ENCODE measurements around the gene TMC1. TPM values are rescaled to one million over a fixed set of nuclear protein-coding genes. Genes with fewer than 3 reads are reported as not detected.

The TMC1 gene
- total and polyA plus RNA-seq, 2 donors from 2014 or later: 0.25 to 1.2 TPM

- Histone ChIP-seq H3K27ac (ENCODE audit: low read depth in 2 of 2, low read length in 2 of 2) (no peak overlapping the region), H3K9me3 (ENCODE audit: control insufficient read depth in 2 of 3, insufficient read depth in 1 of 3, low read length in 3 of 3) (no peaks in the 10 kb centered on the region), H3K4me3 (ENCODE audit: low read length in 3 of 3) (no peak overlapping the region), H3K4me1 (ENCODE audit: control insufficient read depth in 2 of 3, insufficient read depth in 2 of 3, low read depth in 1 of 3, low read length in 3 of 3) (peaks cover 0 to 9% (median 5%) of the 10 kb centered on the region in 3 donors), H3K36me3 (ENCODE audit: control insufficient read depth in 2 of 3, insufficient read depth in 3 of 3, low read length in 3 of 3) (no peaks in the 10 kb centered on the region), H3K9ac (ENCODE audit: low read length in 3 of 3) (no peak overlapping the region), H3K27me3 (ENCODE audit: control insufficient read depth, insufficient read depth, low read length) (no peaks in the 10 kb centered on the region)
- FAIRE-seq (no peak), DNase-seq (no peak)
- TF ChIP-seq, protein P1, sequence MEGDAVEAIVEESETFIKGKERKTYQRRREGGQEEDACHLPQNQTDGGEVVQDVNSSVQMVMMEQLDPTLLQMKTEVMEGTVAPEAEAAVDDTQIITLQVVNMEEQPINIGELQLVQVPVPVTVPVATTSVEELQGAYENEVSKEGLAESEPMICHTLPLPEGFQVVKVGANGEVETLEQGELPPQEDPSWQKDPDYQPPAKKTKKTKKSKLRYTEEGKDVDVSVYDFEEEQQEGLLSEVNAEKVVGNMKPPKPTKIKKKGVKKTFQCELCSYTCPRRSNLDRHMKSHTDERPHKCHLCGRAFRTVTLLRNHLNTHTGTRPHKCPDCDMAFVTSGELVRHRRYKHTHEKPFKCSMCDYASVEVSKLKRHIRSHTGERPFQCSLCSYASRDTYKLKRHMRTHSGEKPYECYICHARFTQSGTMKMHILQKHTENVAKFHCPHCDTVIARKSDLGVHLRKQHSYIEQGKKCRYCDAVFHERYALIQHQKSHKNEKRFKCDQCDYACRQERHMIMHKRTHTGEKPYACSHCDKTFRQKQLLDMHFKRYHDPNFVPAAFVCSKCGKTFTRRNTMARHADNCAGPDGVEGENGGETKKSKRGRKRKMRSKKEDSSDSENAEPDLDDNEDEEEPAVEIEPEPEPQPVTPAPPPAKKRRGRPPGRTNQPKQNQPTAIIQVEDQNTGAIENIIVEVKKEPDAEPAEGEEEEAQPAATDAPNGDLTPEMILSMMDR (IDR thresholded peaks at IDR 0.05; ENCODE audit: borderline replicate concordance, extremely low read depth, insufficient read depth): no peak
- intact Hi-C loops (cut with DNase I): no loop called here
Observed at GRCh38 chr9:72489986-72490385, 31.4 kb upstream of the TMC1 start.

DNA sequence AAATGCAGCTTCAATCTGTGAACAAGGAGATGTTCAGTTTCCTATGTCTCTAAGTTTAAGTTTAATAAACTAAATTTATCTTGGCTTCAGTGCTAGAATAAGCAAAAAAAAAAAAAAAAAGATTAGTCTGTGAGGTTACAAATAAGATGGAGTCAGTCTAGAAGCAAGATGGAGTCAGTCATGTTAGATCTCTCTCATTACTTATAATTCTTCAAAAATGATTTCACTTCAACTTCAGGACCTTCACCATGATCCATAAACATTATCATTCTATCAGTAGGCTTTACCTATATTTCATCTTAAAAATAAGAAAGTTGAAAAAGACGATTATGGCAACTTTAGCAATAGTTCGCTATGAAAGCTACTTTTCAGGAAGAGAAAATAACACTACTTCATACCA lies 30.2 kb upstream of the TMC1 start:
- DNase-seq: no peak
- Histone ChIP-seq H3K27me3 (ENCODE audit: control insufficient read depth, insufficient read depth, low read length) (no peaks in the 10 kb centered on the region), H3K4me3 (ENCODE audit: low read length in 3 of 3) (no peak overlapping the region), H3K4me1 (ENCODE audit: control insufficient read depth in 2 of 3, insufficient read depth in 2 of 3, low read depth in 1 of 3, low read length in 3 of 3) (peaks cover 0 to 3% (median 0%) of the 10 kb centered on the region in 3 donors), H3K9me3 (ENCODE audit: control insufficient read depth in 2 of 3, insufficient read depth in 1 of 3, low read length in 3 of 3) (no peaks in the 10 kb centered on the region), H3K27ac (ENCODE audit: low read depth in 2 of 2, low read length in 2 of 2) (no peak overlapping the region), H3K36me3 (ENCODE audit: control insufficient read depth in 2 of 3, insufficient read depth in 3 of 3, low read length in 3 of 3) (no peaks in the 10 kb centered on the region), H3K9ac (ENCODE audit: low read length in 3 of 3) (no peak overlapping the region)
- TF ChIP-seq, protein P1 (IDR thresholded peaks at IDR 0.05; ENCODE audit: borderline replicate concordance, extremely low read depth, insufficient read depth): no peak
- FAIRE-seq: no peak
- intact Hi-C loops (cut with DNase I): no loop called here

DNA sequence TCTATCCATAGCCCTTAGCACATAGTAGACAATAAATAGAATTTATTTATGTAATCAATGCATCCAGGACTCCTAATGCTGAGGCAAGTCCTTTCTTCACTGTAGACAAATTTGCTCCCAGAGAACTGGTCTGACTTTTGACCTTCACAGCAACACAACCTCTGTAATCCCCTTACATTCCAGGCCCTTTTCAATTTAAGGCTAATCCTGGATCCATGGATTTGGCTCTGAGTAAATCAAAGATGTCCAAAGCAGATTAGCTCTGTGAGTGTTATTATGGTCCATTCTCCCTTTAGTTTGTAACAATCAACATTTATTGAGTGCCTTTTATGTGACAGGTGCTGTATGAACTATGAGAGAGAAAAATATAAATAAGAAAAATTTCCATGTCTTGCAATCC lies 27.4 kb upstream of the TMC1 start:
- Histone ChIP-seq H3K27me3 (ENCODE audit: control insufficient read depth, insufficient read depth, low read length) (no peaks in the 10 kb centered on the region), H3K4me3 (ENCODE audit: low read length in 3 of 3) (no peak overlapping the region), H3K9me3 (ENCODE audit: control insufficient read depth in 2 of 3, insufficient read depth in 1 of 3, low read length in 3 of 3) (no peaks in the 10 kb centered on the region), H3K27ac (ENCODE audit: low read depth in 2 of 2, low read length in 2 of 2) (no peak overlapping the region), H3K36me3 (ENCODE audit: control insufficient read depth in 2 of 3, insufficient read depth in 3 of 3, low read length in 3 of 3) (no peaks in the 10 kb centered on the region), H3K4me1 (ENCODE audit: control insufficient read depth in 2 of 3, insufficient read depth in 2 of 3, low read depth in 1 of 3, low read length in 3 of 3) (no peaks in the 10 kb centered on the region), H3K9ac (ENCODE audit: low read length in 3 of 3) (no peak overlapping the region)
- intact Hi-C loops (cut with DNase I): no loop called here
- TF ChIP-seq, protein P1 (IDR thresholded peaks at IDR 0.05; ENCODE audit: borderline replicate concordance, extremely low read depth, insufficient read depth): no peak
- FAIRE-seq (no peak), DNase-seq (no peak)

GRCh38 chr9:72497447-72498046 lies 23.9 kb upstream of the TMC1 start:
- Histone ChIP-seq H3K27me3 (ENCODE audit: control insufficient read depth, insufficient read depth, low read length) (no peaks in the 10 kb centered on the region), H3K9ac (ENCODE audit: low read length in 3 of 3) (no peak overlapping the region), H3K4me3 (ENCODE audit: low read length in 3 of 3) (no peak overlapping the region), H3K9me3 (ENCODE audit: control insufficient read depth in 2 of 3, insufficient read depth in 1 of 3, low read length in 3 of 3) (no peaks in the 10 kb centered on the region), H3K36me3 (ENCODE audit: control insufficient read depth in 2 of 3, insufficient read depth in 3 of 3, low read length in 3 of 3) (no peaks in the 10 kb centered on the region), H3K27ac (ENCODE audit: low read depth in 2 of 2, low read length in 2 of 2) (no peak overlapping the region), H3K4me1 (ENCODE audit: control insufficient read depth in 2 of 3, insufficient read depth in 2 of 3, low read depth in 1 of 3, low read length in 3 of 3) (no peaks in the 10 kb centered on the region)
- intact Hi-C loops (cut with DNase I): no loop called here
- TF ChIP-seq, protein P1 (IDR thresholded peaks at IDR 0.05; ENCODE audit: borderline replicate concordance, extremely low read depth, insufficient read depth): no peak
- DNase-seq (no peak), FAIRE-seq (no peak)
